Spleen (tissue), 11 donors: Measurements from ENCODE around the gene COL4A2. TPM values are rescaled to one million over a fixed set of nuclear protein-coding genes. Genes with fewer than 3 reads are reported as not detected.

Source experiments
- DNase-seq: peaks from one replicate; pipeline ENCODE4 v3.0.0-alpha.2; 2020
- H3K27ac ChIP-seq, 8 donors: fragments of 200-600 bp; sonication (generic) in 7 of 8; 1 replicate in 4 of 8; 2 replicates in 4 of 8; pipeline versions ENCODE4 v1.5.0 to v1.8.0; 2016 to 2021; ENCODE audit warnings: inconsistent platforms in 4 of 8, mild to moderate bottlenecking in 4 of 8, moderate library complexity in 1 of 8
- H3K27me3 ChIP-seq, 7 donors: fragments of 200-600 bp; sonication (generic) in 6 of 7; replicated peaks in 1 of 7; 1 replicate in 4 of 7; 2 replicates in 3 of 7; pipeline versions ENCODE4 v1.5.0 to v1.8.0; 2016 to 2021; ENCODE audit warnings: inconsistent platforms in 3 of 7, mild to moderate bottlenecking in 1 of 7
- H3K36me3 ChIP-seq, 6 donors: fragments of 200-600 bp; sonication (generic) in 5 of 6; 1 replicate in 4 of 6; 2 replicates in 2 of 6; pipeline versions ENCODE4 v1.5.0 to v1.8.0; 2016 to 2021; ENCODE audit warnings: inconsistent platforms in 2 of 6
- H3K4me1 ChIP-seq, 6 donors: fragments of 200-600 bp; sonication (generic) in 5 of 6; 1 replicate in 3 of 6; 2 replicates in 3 of 6; pipeline versions ENCODE4 v1.5.0 to v1.8.0; 2016 to 2021; ENCODE audit warnings: inconsistent platforms in 3 of 6
- H3K4me3 ChIP-seq, 8 donors: fragments of 200-600 bp; sonication (generic) in 7 of 8; 1 replicate in 4 of 8; 2 replicates in 4 of 8; pipeline versions ENCODE4 v1.5.0 to v1.8.0; 2016 to 2021; ENCODE audit warnings: inconsistent platforms in 4 of 8, mild to moderate bottlenecking in 4 of 8, moderate library complexity in 2 of 8
- H3K9me3 ChIP-seq, 8 donors: fragments of 200-600 bp; sonication (generic) in 7 of 8; 1 replicate in 4 of 8; 2 replicates in 4 of 8; pipeline versions ENCODE4 v1.5.0 to v1.8.0; 2016 to 2021; ENCODE audit warnings: inconsistent platforms in 4 of 8
- CTCF ChIP-seq, 11 experiments: fragments of 200-600 bp in 7 of 11; fragments of 450-650 bp in 4 of 11; sonication (generic) in 4 of 11; IDR thresholded peaks in 8 of 11; conservative IDR thresholded peaks in 3 of 11; 1 replicate in 7 of 11; 2 replicates in 4 of 11; pipeline versions ENCODE4 v1.4.0 to v1.8.0; 2016 to 2021; ENCODE audit warnings: antibody characterized with exemption in 11 of 11, inconsistent platforms in 4 of 11, mild to moderate bottlenecking in 1 of 11
- POLR2A ChIP-seq, 3 donors: fragments of 450-650 bp; IDR thresholded peaks; one replicate each; pipeline ENCODE4 v1.5.1; 2017; ENCODE audit warnings: antibody characterized with exemption in 3 of 3, mild to moderate bottlenecking in 1 of 3
- POLR2AphosphoS5 ChIP-seq, 3 donors: sonication (generic); formaldehyde crosslinking; IDR thresholded peaks; one replicate each; pipeline ENCODE4 v1.5.1; 2017; ENCODE audit warnings: antibody characterized with exemption in 3 of 3
- WGBS, 5 donors: extraction: QIAGEN DNeasy Blood & Tissue Kit in 3 of 5; methylation state at CpG; one replicate each; pipeline versions ENCODE4 v1.1.5 to v1.1.7; 2013 to 2018; 5-methylcytosine and 5-hydroxymethylcytosine counted together
- intact Hi-C: fragments of 100-400 bp; cut with DNase I; formaldehyde crosslinking; loops from one replicate; pipeline ENCODE4 v1.15.0; 2023; ENCODE audit warnings: low total_unique reads
- polyA plus RNA-seq, 3 donors: library from polyadenylated mRNA; stranded (reverse); fragments of 200-250 nt; gene quantifications; one replicate each; pipeline ENCODE4 v1.2.1, GENCODE V29; 2013
- total RNA-seq, 7 donors: library from RNA; depleted of rRNA in 3 of 7; stranded (reverse); fragments of >200 nt in 3 of 7; fragmentation: NEBNext Ultra II Directional in 4 of 7; extraction: Animal tissue kit (Norgen Biotek cat#: 25700) in 4 of 7; gene quantifications; one replicate each; pipeline versions ENCODE4 v1.1.0 to v1.2.1, GENCODE V29; 2016 to 2021
- donor health status: healthy with polysubstance abuse.
- donor health status: DM: no; HTN: no; CAD: no; lungs with moderate emphysema.
- donor health status: DM: no; HTN: no; CAD: no.
- donor health status: Bipolar disorder and iron deficiency.
- donor health status: healthy.
- donor health status: DM: no; HTN: no; CAD: no.
- donor health status: DM: yes; HTN: yes; CAD: no.

Gene COL4A2
- total and polyA plus RNA-seq, 10 donors, result 52.6 to 712 (median 337) TPM

GRCh38 chr13:110445722-110446574 is 138.9 kb downstream of the COL4A2 start:
- intact Hi-C loops, result no loop called here
- TF ChIP-seq POLR2AphosphoS5 (IDR thresholded peaks at IDR 0.05) (peak in 2 of 3 donors; percentile 25 to 63), CTCF (IDR thresholded peaks at IDR 0.05 in 8 of 11, conservative IDR thresholded peaks at IDR 0.05 in 3 of 11) (no peak)
- 82 to 90% (median 86%) methylated on average over 19 to 25 of the region's 25 CpGs for WGBS, 5 donors
- Histone ChIP-seq H3K9me3 (no peaks in the 10 kb centered on the region), H3K4me1 (peaks cover 4 to 28% (median 18%) of the 10 kb centered on the region in 6 donors), H3K27me3 (peaks cover 0 to 18% (median 0%) of the 10 kb centered on the region in 7 donors), H3K4me3 (no peak overlapping the region), H3K27ac (peak overlapping the region in 1 of 8 donors; percentile 2), H3K36me3 (peaks cover 0 to 72% (median 7%) of the 10 kb centered on the region in 6 donors)
- peak; percentile 71 for DNase-seq

- no peak for TF ChIP-seq POLR2AphosphoS5 (IDR thresholded peaks at IDR 0.05)
- no peak for TF ChIP-seq CTCF (IDR thresholded peaks at IDR 0.05 in 8 of 11, conservative IDR thresholded peaks at IDR 0.05 in 3 of 11)
- TF ChIP-seq POLR2A (IDR thresholded peaks at IDR 0.05), result no peak
- H3K4me3 ChIP-seq, result no peak overlapping the region
- WGBS, 5 donors, result 63 to 74% (median 68%) methylated on average over 4 of the region's 4 CpGs
- H3K27ac ChIP-seq, result no peak overlapping the region
- peaks cover 4 to 28% (median 18%) of the 10 kb centered on the region in 6 donors for H3K4me1 ChIP-seq
- H3K9me3 ChIP-seq, result no peaks in the 10 kb centered on the region
- peaks cover 0 to 18% (median 0%) of the 10 kb centered on the region in 7 donors for H3K27me3 ChIP-seq
- intact Hi-C loops, result no loop called here
- DNase-seq, result no peak
- peaks cover 0 to 72% (median 7%) of the 10 kb centered on the region in 6 donors for H3K36me3 ChIP-seq
Observed at GRCh38 chr13:110446575-110446890, 139.4 kb downstream of the COL4A2 start.

- no peak for DNase-seq
- intact Hi-C loops, result no loop called here
- WGBS, 5 donors, result 80 to 85% (median 82%) methylated on average over 12 of the region's 12 CpGs
- no peaks in the 10 kb centered on the region for H3K9me3 ChIP-seq
- TF ChIP-seq POLR2A (IDR thresholded peaks at IDR 0.05), result no peak
- no peak for TF ChIP-seq POLR2AphosphoS5 (IDR thresholded peaks at IDR 0.05)
- no peak for TF ChIP-seq CTCF (IDR thresholded peaks at IDR 0.05 in 8 of 11, conservative IDR thresholded peaks at IDR 0.05 in 3 of 11)
- H3K4me1 ChIP-seq, result peaks cover 4 to 28% (median 18%) of the 10 kb centered on the region in 6 donors
- H3K27ac ChIP-seq, result no peak overlapping the region
- peaks cover 0 to 18% (median 0%) of the 10 kb centered on the region in 7 donors for H3K27me3 ChIP-seq
- peaks cover 0 to 72% (median 7%) of the 10 kb centered on the region in 6 donors for H3K36me3 ChIP-seq
- H3K4me3 ChIP-seq, result no peak overlapping the region
Observed at GRCh38 chr13:110447058-110447511, 140.0 kb downstream of the COL4A2 start.

- H3K4me3 ChIP-seq, result no peak overlapping the region
- 79 to 94% (median 87%) methylated on average over 9 of the region's 9 CpGs for WGBS, 5 donors
- H3K27me3 ChIP-seq, result peaks cover 0 to 18% (median 0%) of the 10 kb centered on the region in 7 donors
- peaks cover 3 to 26% (median 14%) of the 10 kb centered on the region in 6 donors for H3K4me1 ChIP-seq
- intact Hi-C loops, result no loop called here
- DNase-seq, result no peak
- peaks cover 0 to 71% (median 7%) of the 10 kb centered on the region in 6 donors for H3K36me3 ChIP-seq
- H3K27ac ChIP-seq, result no peak overlapping the region
- H3K9me3 ChIP-seq, result no peaks in the 10 kb centered on the region
- TF ChIP-seq CTCF (IDR thresholded peaks at IDR 0.05 in 8 of 11, conservative IDR thresholded peaks at IDR 0.05 in 3 of 11) (no peak), POLR2AphosphoS5 (IDR thresholded peaks at IDR 0.05) (no peak), POLR2A (IDR thresholded peaks at IDR 0.05) (no peak)
Observed at GRCh38 chr13:110447801-110448200, 140.7 kb downstream of the COL4A2 start.
